Measurements from ENCODE around the gene DDR2.

Gene DDR2

GRCh38 chr1:162699366-162699765 lies 67.1 kb downstream of the DDR2 start:
- DNase-seq (ENCODE audit: low read depth): no peak

- DNase-seq (ENCODE audit: low read depth): no peak
These were observed 67.9 kb downstream of the DDR2 start for GRCh38 chr1:162700131-162700530.

GRCh38 chr1:162701286-162701685 lies 69.0 kb downstream of the DDR2 start:
- DNase-seq (ENCODE audit: low read depth): no peak

GRCh38 chr1:162702628-162703027 lies 70.4 kb downstream of the DDR2 start:
- DNase-seq (ENCODE audit: low read depth): no peak

- no peak for DNase-seq (ENCODE audit: low read depth)
These were observed 71.4 kb downstream of the DDR2 start for GRCh38 chr1:162703708-162704107.

- DNase-seq (ENCODE audit: low read depth): no peak
These were observed 72.6 kb downstream of the DDR2 start for GRCh38 chr1:162704673-162705424.

GRCh38 chr1:162706003-162706402 lies 73.7 kb downstream of the DDR2 start:
- DNase-seq (ENCODE audit: low read depth): no peak

- no peak for DNase-seq (ENCODE audit: low read depth)
These were observed 74.3 kb downstream of the DDR2 start for GRCh38 chr1:162706606-162707005.

GRCh38 chr1:162708286-162708685 lies 76.0 kb downstream of the DDR2 start:
- no peak for DNase-seq (ENCODE audit: low read depth)

- DNase-seq (ENCODE audit: low read depth): no peak
These were observed 77.0 kb downstream of the DDR2 start for GRCh38 chr1:162709132-162709860.

GRCh38 chr1:162709870-162710269 lies 77.6 kb downstream of the DDR2 start:
- DNase-seq (ENCODE audit: low read depth): no peak

GRCh38 chr1:162710345-162710744 lies 78.1 kb downstream of the DDR2 start:
- DNase-seq (ENCODE audit: low read depth): no peak

- DNase-seq (ENCODE audit: low read depth): no peak
These were observed 78.7 kb downstream of the DDR2 start for GRCh38 chr1:162710780-162711465.

- no peak for DNase-seq (ENCODE audit: low read depth)
These were observed 80.2 kb downstream of the DDR2 start for GRCh38 chr1:162712317-162713029.

GRCh38 chr1:162716123-162716522 lies 83.9 kb downstream of the DDR2 start:
- no peak for DNase-seq (ENCODE audit: low read depth)

- DNase-seq (ENCODE audit: low read depth): no peak
These were observed 84.3 kb downstream of the DDR2 start for GRCh38 chr1:162716552-162716951.

GRCh38 chr1:162717548-162718184 lies 85.4 kb downstream of the DDR2 start:
- no peak for DNase-seq (ENCODE audit: low read depth)

- DNase-seq (ENCODE audit: low read depth): no peak
These were observed 87.4 kb downstream of the DDR2 start for GRCh38 chr1:162719678-162720077.

GRCh38 chr1:162720996-162721395 lies 88.7 kb downstream of the DDR2 start:
- DNase-seq (ENCODE audit: low read depth): no peak

- no peak for DNase-seq (ENCODE audit: low read depth)
These were observed 89.2 kb downstream of the DDR2 start for GRCh38 chr1:162721471-162721870.

- DNase-seq (ENCODE audit: low read depth): no peak
These were observed 89.8 kb downstream of the DDR2 start for GRCh38 chr1:162722036-162722435.

- no peak for DNase-seq (ENCODE audit: low read depth)
These were observed 92.4 kb downstream of the DDR2 start for GRCh38 chr1:162724583-162725120.

All from stimulated activated CD8-positive, alpha-beta memory T cell treated with anti-CD3 and anti-CD28 coated beads, Interleukin-4, amount 100 ng/mL, for 24 hours (primary cell).